GM12801 (cell line): Measurements from ENCODE around the gene NCK2.

Experiments used
- TF ChIP-seq, protein P1 (sequence below): IDR thresholded peaks from one replicate; pipeline ENCODE4 v1.5.1; 2011; ENCODE audit warnings: control low read depth; ENCODE audit not compliant: insufficient read length; ENCODE audit errors: extremely low read depth

The NCK2 gene

DNA sequence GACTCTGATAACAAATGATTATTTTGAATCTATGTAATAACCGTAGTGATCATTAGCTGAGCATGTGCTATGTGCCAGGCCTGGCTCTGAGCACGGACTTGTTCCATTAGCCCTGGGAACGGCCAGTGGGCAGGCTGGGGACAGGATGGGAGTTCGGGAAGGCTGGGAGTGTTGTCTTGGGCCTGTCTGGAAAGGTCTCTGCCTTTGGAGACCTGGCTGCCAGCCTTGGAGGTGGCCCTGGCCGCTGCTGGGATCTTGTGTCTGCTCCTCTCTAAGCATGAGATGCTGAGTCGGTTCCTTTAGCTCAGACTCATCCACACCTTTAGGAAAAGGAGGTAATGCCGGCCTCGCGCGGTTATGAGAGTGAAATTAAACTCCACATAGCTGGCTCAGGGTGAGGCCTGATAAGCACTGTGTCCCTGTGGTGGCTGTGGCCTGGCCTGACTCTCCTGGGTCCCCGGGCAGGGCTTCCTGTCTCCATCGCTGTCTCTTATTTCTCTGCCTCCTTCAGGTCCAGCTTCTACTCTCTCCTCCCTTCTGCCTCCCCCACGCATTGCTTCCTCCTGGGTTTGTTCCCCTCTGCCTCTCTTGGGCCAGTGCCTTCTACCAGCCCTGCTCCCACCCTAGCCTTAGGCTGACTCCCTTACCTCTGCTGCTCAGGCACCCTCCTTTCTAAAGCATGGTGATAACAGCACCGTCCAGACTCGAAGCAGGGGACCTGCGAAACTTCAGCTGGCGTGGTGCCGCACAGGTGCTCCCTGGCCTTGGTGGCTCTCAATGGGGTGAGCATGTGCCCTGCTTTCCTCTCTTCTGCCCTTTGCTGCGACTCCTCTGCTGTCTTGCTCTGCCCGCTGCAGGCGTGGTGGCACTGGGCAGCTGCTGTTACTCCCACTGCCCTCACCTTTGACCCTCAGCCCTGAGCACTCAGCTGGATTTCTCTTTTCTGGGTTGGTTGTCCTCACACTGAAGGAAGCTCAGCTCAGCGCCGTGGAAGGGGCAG, 41.8 kb downstream of the NCK2 start:
- TF ChIP-seq, protein P1, sequence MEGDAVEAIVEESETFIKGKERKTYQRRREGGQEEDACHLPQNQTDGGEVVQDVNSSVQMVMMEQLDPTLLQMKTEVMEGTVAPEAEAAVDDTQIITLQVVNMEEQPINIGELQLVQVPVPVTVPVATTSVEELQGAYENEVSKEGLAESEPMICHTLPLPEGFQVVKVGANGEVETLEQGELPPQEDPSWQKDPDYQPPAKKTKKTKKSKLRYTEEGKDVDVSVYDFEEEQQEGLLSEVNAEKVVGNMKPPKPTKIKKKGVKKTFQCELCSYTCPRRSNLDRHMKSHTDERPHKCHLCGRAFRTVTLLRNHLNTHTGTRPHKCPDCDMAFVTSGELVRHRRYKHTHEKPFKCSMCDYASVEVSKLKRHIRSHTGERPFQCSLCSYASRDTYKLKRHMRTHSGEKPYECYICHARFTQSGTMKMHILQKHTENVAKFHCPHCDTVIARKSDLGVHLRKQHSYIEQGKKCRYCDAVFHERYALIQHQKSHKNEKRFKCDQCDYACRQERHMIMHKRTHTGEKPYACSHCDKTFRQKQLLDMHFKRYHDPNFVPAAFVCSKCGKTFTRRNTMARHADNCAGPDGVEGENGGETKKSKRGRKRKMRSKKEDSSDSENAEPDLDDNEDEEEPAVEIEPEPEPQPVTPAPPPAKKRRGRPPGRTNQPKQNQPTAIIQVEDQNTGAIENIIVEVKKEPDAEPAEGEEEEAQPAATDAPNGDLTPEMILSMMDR: no peak

DNA sequence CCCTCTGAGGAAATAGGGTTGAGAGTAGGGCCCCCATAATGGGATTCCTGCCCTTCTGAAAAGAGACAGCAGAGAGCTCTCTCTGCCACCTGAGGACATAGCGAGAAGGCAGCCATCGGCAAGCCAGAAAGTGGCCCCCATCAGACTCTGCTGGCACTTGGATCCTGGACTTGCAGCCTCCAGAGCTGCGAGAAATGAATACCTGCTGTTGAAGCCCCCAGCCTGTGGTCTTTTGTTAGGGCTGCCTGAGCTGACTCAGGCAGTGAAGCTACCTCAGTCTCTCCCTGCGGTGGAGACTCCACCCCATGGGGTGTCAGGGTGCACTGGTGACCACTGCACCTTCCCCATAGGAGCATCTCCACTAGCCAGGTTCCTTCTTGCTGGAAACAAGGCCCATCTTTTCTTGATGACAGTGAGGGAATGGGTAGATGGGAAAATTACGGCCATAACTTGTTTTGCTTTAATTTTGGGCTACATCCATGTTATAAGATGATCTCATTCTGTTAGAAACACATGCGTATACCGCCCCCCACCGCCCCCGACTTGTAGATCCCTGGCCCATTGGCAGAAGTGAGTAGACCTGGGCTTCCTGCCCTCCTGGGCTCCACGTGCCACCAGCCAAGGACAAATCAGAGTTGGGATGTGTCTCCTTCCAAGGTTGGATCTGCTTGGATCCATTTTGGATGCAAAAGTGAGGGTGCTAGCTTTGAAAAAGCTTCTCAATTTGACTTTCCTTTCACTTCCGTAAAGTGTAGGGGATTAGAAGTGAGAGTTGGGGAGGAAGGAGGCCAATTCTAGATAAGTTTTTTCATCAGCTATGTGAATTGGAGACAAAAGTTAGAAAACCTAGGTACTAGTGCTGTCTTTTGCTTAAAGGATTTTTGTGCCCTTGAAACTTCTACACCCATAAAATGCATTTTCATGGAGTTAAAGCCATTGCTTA, 42.9 kb downstream of the NCK2 start:
- TF ChIP-seq, protein P1: no peak

DNA sequence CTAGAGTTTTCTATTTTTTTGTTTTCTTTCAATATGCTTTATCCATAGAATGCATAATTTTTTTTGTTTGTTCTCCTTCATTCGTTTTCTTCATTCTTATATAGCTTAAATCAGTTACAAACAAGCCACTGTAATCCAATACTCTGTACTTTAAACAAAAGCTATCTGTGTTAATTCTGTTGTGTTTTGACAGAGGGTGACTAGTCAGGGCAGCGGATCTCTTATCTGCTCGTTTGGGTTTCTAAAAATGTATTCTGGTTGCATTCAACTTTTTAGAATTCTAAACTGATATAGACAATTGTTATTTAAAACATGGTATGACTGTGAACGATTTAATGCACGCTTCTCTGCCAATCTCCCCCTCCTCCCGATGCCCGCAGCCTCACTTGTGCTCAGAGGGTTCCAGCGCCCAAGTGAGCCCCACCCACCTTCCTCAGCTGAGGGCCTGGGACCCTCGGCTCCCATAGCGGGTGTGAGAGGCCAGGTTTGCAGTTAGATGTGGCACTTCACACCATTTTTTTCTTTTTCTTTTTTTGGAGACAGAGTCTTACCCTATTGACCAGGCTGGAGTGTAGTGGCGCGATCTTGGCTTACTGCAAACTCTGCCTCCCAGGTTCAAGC, 44.1 kb downstream of the NCK2 start:
- TF ChIP-seq, protein P1: no peak

DNA sequence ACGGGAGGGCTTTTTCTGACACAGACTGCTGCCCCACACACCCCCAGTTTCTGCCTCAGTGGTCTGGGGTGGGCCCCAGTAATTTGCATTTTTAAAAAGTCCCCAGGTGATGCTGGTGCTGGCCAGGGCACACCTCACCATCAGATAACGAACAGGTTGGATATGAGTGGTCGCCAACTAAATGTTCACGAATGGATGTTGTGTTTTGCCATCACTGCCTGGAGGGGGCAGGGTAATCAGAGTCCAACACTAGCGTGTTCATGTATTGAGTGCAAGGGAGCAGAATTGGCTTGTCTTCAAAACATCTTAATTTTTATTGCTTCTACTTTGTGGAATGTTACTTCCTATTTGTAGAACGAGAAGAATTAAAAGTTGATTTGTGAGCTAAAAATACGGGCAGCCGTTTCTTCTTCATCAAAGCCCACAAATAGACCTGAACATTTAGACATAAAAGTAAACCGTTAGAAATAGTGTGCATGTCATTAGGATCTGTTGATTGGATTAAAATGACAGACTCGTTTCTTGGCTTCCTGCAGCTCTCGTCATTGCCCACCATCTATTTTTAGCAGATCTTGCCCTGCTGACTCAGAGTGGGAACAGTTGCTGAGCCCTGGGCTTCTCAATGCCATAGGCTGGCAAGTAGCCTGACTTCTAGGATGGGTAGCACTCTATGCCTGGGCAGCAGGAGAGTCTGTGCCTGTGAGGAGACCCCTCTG, 45.2 kb downstream of the NCK2 start:
- TF ChIP-seq, protein P1: no peak

DNA sequence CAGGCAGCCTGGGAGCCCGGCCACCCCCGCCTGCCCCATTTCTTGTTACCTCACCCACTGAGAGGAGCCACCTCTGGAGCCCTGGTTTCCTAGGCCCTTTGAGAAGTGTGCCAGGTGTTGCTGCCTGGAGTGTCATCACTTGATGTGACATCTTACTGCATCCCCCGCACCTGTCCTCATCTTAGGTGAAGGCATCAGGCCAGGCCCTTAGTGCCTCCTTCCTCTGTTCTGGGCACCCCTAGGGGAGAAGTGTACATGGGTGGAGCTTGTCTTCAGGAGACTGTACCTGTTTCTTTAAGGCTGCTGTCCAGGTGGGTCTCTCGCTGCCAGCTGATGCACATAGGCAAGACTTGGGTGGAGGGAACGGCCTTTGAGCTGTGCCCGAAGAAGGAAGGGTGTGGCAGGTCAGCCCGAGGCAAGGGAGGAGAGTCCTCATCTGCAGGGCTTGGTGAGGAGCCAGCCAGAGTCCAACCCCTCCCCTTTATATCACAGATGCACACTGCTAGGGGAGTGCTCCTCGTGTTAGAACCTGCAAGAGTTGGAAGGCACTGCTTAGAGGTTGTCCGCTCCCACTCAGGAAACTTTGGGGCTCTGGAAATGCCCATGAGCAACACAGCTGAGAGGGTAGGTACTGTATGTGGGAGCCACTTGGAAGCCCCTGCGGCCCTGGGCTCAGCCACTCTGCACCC, 45.9 kb downstream of the NCK2 start:
- TF ChIP-seq, protein P1: no peak

DNA sequence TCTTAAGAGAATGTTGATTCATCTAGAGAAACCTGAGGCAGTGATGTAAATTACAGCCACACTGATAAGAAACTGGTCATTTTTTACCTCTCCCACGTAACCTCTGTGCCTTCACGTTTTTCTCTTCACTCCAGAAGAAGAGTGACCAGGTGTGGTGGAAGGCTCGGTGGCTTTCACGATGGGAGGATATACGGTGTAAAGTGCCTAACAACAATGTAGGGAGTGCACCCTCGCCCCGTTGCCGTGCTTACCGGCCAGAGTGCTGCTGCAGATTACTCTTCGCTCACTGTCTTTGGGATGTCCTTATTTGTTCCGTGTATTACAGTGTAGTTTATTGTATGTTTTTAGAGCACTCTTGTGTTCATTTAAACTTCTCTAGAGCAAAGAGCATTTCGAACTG, 46.5 kb downstream of the NCK2 start:
- TF ChIP-seq, protein P1: no peak
